HL-60/S4 treated with retinoic acid at 250 ng/mL for 4 days and 3 days (cell line): ENCODE measurements around the gene KRTCAP2.
"Not testable (repeated sequence)": the region's sequence is repeated elsewhere in the genome, so short reads cannot be mapped to it uniquely, and the experiment has no call there.

Experiments
- in situ Hi-C: fragments of 300-500 bp; cut with MboI; formaldehyde crosslinking; loops from 2 replicates; pipeline ENCODE4 v1.7.0; 2022; ENCODE audit warnings: low sequenced_read_pairs

The KRTCAP2 gene

DNA sequence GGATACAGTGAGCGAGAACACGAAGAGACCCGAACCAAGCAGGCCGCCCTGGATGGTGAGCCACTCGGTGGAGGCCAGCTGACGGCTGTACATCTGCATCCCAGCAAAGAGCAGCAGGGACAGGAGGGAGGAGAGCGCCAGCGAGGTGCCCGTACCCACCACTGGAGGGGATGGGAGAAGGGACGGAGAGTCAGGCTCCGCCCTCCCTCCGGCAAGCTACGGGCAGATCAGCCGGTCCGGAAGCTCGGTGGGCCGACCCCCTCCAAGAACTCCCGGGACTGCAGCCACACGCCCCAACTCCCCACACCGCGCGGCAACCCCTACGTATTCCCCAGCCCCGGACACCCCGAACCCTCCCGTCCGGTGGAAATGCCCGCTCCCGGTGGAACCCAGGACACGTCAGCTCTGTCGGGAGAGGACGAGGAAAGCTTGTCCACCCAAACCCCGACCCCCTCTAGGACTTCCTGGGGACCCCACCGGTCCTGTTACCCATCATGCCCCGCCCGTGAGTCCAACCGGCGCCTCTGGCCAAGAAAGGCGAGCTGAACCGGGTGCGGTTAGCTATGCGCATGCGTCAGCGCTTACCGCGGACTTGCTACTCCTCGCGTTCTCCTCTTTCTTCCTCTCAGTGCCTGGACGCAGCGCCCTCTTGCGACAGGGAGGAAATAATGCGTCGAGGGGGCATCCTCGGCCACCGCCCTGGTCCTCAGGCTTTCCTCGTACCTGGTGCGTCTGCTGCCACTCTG, at the start of gene KRTCAP2:
Gene KRTCAP2 (minus strand): TSS at position 573 of the 746 bp plus-strand sequence. CDS start 80 bp downstream, at position 493.
- in situ Hi-C loops: no loop called here

DNA sequence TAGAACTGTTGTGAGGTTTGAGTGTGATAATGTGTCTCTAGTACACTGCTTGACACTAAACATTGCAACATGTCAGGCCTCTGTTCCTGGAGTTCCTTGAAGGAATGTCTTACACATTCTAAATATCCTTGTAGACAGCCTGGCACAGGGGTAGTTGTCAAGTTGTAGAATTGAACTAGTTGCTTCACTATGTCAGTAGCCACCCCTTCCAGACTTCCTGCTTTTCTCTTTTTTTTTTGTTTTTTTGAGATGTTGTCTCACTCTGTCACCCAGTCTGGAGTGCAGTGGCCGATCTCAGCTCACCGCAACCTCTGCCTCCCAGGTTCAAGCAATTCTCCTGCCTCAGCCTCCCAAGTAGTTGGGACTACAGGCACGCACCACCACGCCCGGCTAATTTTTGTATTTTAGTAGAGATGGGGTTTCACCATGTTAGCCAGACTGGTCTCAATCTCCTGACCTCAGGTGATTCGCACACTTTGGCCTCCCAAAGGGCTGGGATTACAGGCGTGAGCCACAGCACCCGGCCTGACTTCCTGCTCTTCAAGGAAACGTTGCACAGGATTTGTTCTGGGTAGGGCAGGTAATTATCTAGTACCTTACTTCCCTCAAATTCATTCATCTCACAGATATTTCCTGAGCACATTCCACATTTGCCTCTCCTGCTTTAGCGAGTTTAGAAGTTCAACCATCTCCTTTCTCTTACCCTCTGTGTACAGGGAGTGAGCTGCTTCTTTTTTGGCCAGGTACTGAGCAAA, 47.3 kb upstream of the KRTCAP2 start:
- in situ Hi-C loops: not testable (repeated sequence)

DNA sequence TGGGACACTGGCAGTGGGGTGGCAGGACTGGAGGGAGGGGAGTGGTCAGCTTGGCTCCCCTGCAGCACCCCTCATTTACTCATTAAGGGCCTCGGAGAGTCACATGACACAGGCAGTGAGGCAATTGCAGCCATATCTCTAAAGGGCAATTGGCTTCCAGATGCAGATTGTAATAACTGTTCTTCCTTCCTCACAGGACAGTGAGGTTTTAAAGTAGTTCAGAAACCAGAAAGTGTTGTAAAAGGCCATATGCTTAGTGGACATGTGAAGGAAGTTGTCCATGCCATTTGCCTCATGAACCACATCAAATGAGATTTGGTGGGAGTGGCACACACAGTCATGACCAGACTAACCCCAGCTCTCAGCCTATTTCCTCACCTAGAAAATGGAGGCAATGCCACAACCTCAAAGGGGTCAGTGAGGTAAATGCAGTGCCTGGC, 46.5 kb upstream of the KRTCAP2 start:
- in situ Hi-C loops: no loop called here

GRCh38 chr1:155218854-155219591, 45.9 kb upstream of the KRTCAP2 start:
- in situ Hi-C loops: no loop called here

- in situ Hi-C loops: not testable (repeated sequence)
Observed at GRCh38 chr1:155214702-155215101, 41.6 kb upstream of the KRTCAP2 start.

DNA sequence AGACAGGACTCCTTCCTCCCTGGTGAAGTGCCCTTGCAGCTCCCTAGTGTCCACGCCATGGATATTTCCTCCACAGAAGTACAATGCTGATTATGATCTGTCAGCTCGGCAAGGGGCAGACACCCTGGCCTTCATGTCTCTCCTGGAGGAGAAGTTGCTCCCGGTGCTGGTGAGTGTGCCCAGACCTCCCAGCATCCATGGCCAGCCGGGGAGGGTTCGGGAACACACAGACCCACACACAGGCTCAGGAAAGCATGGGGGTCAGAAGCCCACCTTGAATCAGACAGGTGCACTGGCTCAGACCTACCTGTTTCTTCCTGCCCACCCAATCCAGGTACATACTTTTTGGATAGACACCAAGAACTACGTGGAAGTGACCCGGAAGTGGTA, 38.9 kb upstream of the KRTCAP2 start:
- in situ Hi-C loops: not testable (repeated sequence)

- in situ Hi-C loops: not testable (repeated sequence)
Observed at GRCh38 chr1:155211381-155212050, 38.4 kb upstream of the KRTCAP2 start.

GRCh38 chr1:155210314-155211104, 37.4 kb upstream of the KRTCAP2 start:
- in situ Hi-C loops: no loop called here

GRCh38 chr1:155209312-155209721, 36.2 kb upstream of the KRTCAP2 start:
- in situ Hi-C loops: no loop called here

- in situ Hi-C loops: no loop called here
Observed at GRCh38 chr1:155208541-155209311, 35.6 kb upstream of the KRTCAP2 start, which contains the start of gene MTX1. MTX1 (plus strand) TSS chr1:155208695; CDS start chr1:155208805, 110 bp downstream.

DNA sequence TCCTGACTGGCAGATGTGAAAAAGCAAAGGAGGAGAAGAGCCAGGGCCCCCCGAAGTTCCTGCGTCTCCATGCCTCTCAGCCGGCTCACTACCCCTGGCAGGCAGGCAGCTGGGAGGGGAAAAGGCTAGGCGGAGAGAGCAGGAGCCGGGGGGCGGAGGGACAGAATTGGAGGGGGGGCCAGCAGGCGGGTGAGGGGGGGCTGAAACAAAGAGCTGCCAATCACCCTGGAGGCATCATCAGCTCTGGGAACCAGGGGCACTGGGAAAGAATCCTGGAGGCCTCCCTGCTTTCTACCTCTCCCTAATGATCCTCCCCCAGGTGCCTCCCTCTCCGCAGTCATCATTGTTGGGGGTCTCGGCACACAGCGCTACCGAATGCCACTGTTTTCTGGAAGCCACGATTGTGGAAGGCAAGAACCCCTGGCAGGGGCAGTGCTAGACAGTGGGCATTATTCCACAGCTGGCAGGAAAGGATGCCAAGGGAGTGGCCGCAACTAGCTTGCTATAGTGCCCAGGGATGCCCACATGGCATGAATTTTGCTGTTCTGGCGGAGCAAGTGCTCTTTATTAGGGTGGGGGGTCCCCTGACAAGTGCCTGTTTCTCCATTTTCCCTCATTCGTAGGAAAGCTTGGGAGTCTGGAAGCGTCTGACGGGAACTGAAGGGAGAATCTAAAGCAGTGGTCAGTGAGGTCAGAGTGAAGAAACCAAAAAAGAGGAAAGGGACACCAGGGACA, 34.9 kb upstream of the KRTCAP2 start, which contains the start of gene THBS3:
Gene THBS3 (minus strand): TSS at position 92 of the 735 bp plus-strand sequence. CDS start 21 bp downstream, at position 71.
- in situ Hi-C loops: no loop called here

DNA sequence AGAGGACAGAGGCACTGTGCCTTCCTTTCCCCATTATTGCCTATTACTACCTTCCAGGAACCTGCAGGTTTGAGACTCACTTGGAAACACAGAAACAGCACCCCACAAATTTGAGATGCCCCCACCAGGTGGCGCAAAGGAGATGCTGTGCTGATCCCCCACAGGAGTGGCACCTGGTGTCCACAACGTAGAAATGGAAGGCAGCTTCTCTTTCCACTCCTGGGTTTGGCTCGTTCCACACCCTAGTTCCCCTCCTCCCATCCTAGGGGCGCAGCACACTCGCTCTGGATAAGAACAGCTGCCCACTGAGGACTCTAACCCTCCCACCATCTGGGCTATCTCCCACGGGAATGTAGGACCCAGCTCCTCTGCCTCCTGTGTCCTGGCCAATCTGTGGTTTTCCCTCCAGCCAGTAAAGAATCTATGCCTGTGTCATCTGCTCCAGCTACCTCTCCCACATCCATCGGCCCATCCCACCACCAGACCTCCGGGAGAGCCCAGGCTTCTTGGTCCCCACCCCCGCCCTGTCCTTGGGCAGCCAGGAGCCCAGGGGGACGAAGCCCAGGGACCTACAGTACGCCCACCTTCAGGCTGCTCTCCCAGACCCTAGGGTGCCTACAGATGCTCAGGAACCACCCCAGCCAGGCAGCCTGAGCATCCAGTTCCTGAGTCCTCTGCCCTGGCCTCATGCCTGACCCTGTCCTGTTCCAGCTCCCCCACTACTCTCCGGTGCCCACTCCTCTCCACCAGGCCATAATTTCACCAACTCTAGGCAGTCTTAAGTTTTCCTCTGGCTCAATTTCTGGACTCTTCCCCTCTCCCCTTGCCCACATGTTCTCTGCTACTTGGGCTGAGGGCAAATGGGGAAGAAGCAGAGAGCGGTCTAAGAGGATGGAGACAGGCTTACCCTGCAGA, 34.0 kb upstream of the KRTCAP2 start:
- in situ Hi-C loops: no loop called here

- in situ Hi-C loops: no loop called here
Observed at GRCh38 chr1:155205969-155206593, 33.0 kb upstream of the KRTCAP2 start.

- in situ Hi-C loops: no loop called here
Observed at GRCh38 chr1:155205035-155205434, 31.9 kb upstream of the KRTCAP2 start.

- in situ Hi-C loops: no loop called here
Observed at GRCh38 chr1:155202731-155203515, 29.8 kb upstream of the KRTCAP2 start.

GRCh38 chr1:155202198-155202597, 29.1 kb upstream of the KRTCAP2 start:
- in situ Hi-C loops: no loop called here
